ENCODE measurements around the gene SMAP1. TPM values are rescaled to one million over a fixed set of nuclear protein-coding genes. Genes with fewer than 3 reads are reported as not detected.

The SMAP1 gene
- total and polyA plus RNA-seq, 10 donors, result 12.0 to 28.2 (median 19.8) TPM

DNA sequence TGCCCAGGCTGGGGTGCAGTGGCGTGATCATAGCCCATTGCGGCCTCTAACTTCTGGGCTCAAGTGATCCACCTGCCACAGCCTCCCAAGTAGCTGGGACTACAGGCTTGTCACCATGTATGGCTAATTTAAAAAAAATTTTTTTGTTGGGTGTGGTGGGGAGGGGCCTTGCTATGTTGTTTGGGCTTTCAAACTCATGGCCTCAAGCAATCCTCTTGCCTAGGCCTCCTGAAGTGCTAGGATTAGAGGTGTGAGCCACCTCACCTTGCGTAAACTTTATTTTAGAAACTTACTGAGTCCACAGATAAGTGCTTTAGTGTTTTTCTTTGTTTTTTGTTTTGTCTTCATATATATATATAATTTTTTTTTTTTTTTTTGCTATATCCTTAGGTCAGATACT is 9.1 kb downstream of the SMAP1 start:
- no peaks in the 10 kb centered on the region for H3K27me3 ChIP-seq (replicated peaks in 1 of 7)
- WGBS, 5 donors, result 95 to 99% (median 97%) methylated on average over 3 of the region's 3 CpGs
- no peaks in the 10 kb centered on the region for H3K9me3 ChIP-seq
- no peak overlapping the region for H3K27ac ChIP-seq
- no peak for TF ChIP-seq POLR2AphosphoS5 (IDR thresholded peaks at IDR 0.05)
- TF ChIP-seq POLR2A (IDR thresholded peaks at IDR 0.05), result no peak
- TF ChIP-seq, protein P1, sequence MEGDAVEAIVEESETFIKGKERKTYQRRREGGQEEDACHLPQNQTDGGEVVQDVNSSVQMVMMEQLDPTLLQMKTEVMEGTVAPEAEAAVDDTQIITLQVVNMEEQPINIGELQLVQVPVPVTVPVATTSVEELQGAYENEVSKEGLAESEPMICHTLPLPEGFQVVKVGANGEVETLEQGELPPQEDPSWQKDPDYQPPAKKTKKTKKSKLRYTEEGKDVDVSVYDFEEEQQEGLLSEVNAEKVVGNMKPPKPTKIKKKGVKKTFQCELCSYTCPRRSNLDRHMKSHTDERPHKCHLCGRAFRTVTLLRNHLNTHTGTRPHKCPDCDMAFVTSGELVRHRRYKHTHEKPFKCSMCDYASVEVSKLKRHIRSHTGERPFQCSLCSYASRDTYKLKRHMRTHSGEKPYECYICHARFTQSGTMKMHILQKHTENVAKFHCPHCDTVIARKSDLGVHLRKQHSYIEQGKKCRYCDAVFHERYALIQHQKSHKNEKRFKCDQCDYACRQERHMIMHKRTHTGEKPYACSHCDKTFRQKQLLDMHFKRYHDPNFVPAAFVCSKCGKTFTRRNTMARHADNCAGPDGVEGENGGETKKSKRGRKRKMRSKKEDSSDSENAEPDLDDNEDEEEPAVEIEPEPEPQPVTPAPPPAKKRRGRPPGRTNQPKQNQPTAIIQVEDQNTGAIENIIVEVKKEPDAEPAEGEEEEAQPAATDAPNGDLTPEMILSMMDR (IDR thresholded peaks at IDR 0.05 in 8 of 11, conservative IDR thresholded peaks at IDR 0.05 in 3 of 11), result no peak
- H3K4me3 ChIP-seq, result no peak overlapping the region
- no peak for DNase-seq
- intact Hi-C loops (cut with DNase I; ENCODE audit: low total_unique reads), result no loop called here
- no peaks in the 10 kb centered on the region for H3K36me3 ChIP-seq
- H3K4me1 ChIP-seq, result peaks cover 0 to 25% (median 14%) of the 10 kb centered on the region in 6 donors

DNA sequence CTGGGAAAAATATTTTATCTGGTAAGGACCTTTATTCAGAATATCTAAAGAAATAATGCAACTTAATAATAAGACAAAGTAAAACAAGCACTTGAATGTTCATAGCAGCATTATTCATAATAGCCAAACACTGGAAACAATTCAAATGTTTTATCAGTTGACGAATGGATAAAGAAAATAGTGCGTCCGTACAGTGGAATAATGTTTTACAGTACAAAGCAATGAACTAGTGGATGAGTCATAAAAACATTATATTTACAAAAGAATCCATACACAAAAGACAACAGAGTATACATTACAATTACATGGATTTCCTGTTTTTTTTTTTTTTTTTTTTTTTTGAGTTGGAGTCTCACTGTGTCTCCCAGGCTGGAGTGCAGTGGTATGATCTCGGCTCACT is 12.7 kb downstream of the SMAP1 start:
- Histone ChIP-seq H3K9me3 (no peaks in the 10 kb centered on the region), H3K27me3 (replicated peaks in 1 of 7) (no peaks in the 10 kb centered on the region), H3K4me3 (no peak overlapping the region), H3K4me1 (peaks cover 0 to 22% (median 8%) of the 10 kb centered on the region in 6 donors), H3K36me3 (no peaks in the 10 kb centered on the region), H3K27ac (no peak overlapping the region)
- 93 to 98% (median 96%) methylated on average over 4 of the region's 4 CpGs for WGBS, 5 donors
- no peak for TF ChIP-seq POLR2A (IDR thresholded peaks at IDR 0.05)
- TF ChIP-seq, protein P1 (IDR thresholded peaks at IDR 0.05 in 8 of 11, conservative IDR thresholded peaks at IDR 0.05 in 3 of 11), result no peak
- TF ChIP-seq POLR2AphosphoS5 (IDR thresholded peaks at IDR 0.05), result no peak
- intact Hi-C loops (cut with DNase I; ENCODE audit: low total_unique reads), result loop anchor here (10.0 kb wide), 1 partner anchor 126 kb away; no protein-coding TSS in a partner anchor
- no peak for DNase-seq

- DNase-seq, result no peak
- H3K27ac ChIP-seq, result no peak overlapping the region
- H3K9me3 ChIP-seq, result no peaks in the 10 kb centered on the region
- 3 to 20% (median 10%) methylated on average over 1 of the region's 1 CpG for WGBS, 5 donors
- TF ChIP-seq, protein P1 (IDR thresholded peaks at IDR 0.05 in 8 of 11, conservative IDR thresholded peaks at IDR 0.05 in 3 of 11), result no peak
- TF ChIP-seq POLR2A (IDR thresholded peaks at IDR 0.05) (no peak), POLR2AphosphoS5 (IDR thresholded peaks at IDR 0.05) (no peak)
- peaks cover 0 to 39% (median 15%) of the 10 kb centered on the region in 6 donors for H3K4me1 ChIP-seq
- no peaks in the 10 kb centered on the region for H3K36me3 ChIP-seq
- intact Hi-C loops (cut with DNase I; ENCODE audit: low total_unique reads), result loop anchor here (5.0 to 10.0 kb wide), 2 partner anchors 130 to 313 kb away; no protein-coding TSS in a partner anchor
- no peaks in the 10 kb centered on the region for H3K27me3 ChIP-seq (replicated peaks in 1 of 7)
- H3K4me3 ChIP-seq, result no peak overlapping the region
These were observed 17.3 kb downstream of the SMAP1 start for GRCh38 chr6:70684794-70685493.

- H3K27ac ChIP-seq, result no peak overlapping the region
- WGBS, 5 donors, result 76 to 89% (median 87%) methylated on average over 4 of the region's 4 CpGs
- no peak overlapping the region for H3K4me3 ChIP-seq
- H3K36me3 ChIP-seq, result no peaks in the 10 kb centered on the region
- peaks cover 0 to 6% (median 5%) of the 10 kb centered on the region in 8 donors for H3K9me3 ChIP-seq
- H3K27me3 ChIP-seq (replicated peaks in 1 of 7), result no peaks in the 10 kb centered on the region
- DNase-seq, result no peak
- intact Hi-C loops (cut with DNase I; ENCODE audit: low total_unique reads), result loop anchor here (5.0 to 10.0 kb wide), 2 partner anchors 131 to 313 kb away; no protein-coding TSS in a partner anchor
- TF ChIP-seq, protein P1 (IDR thresholded peaks at IDR 0.05 in 8 of 11, conservative IDR thresholded peaks at IDR 0.05 in 3 of 11), result no peak
- TF ChIP-seq POLR2A (IDR thresholded peaks at IDR 0.05) (no peak), POLR2AphosphoS5 (IDR thresholded peaks at IDR 0.05) (no peak)
- H3K4me1 ChIP-seq, result peaks cover 0 to 39% (median 15%) of the 10 kb centered on the region in 6 donors
These were observed 18.0 kb downstream of the SMAP1 start for GRCh38 chr6:70685494-70686180.

Measured in spleen (tissue), 11 donors.